IPS DF 6.9 (cell line): ENCODE results near the gene PTPN6.

Source experiments
- DNase-seq: peaks from one replicate; pipeline ENCODE4 v3.0.0-alpha.2; 2013; ENCODE audit warnings: low read depth, low spot score
- H3K27ac ChIP-seq: one replicate; pipeline ENCODE4 v1.5.1; 2013; ENCODE audit warnings: low read length, control low read depth
- H3K27me3 ChIP-seq: 2 replicates; pipeline ENCODE4 v1.6.1; 2013; ENCODE audit warnings: mild to moderate bottlenecking, low read length; ENCODE audit not compliant: control insufficient read depth, insufficient read depth
- H3K36me3 ChIP-seq: 2 replicates; pipeline ENCODE4 v1.6.1; 2013; ENCODE audit warnings: low read length; ENCODE audit not compliant: control insufficient read depth, insufficient read depth
- H3K4me1 ChIP-seq: 2 replicates; pipeline ENCODE4 v1.6.1; 2013; ENCODE audit warnings: low read length; ENCODE audit not compliant: control insufficient read depth, insufficient read depth
- H3K4me3 ChIP-seq: 2 replicates; pipeline ENCODE4 v1.5.1; 2013; ENCODE audit warnings: mild to moderate bottlenecking, low read length
- H3K9me3 ChIP-seq: 2 replicates; pipeline ENCODE4 v1.6.1; 2013; ENCODE audit warnings: low read length, inconsistent platforms; ENCODE audit not compliant: control insufficient read depth, insufficient read depth
- WGBS: extraction: QIAGEN DNeasy Blood & Tissue Kit; methylation state at CpG from one replicate; pipeline ENCODE4 v1.1.7; 2013; ENCODE audit warnings: mixed read lengths, missing lambda C conversion rate; ENCODE audit not compliant: insufficient read length, insufficient coverage; 5-methylcytosine and 5-hydroxymethylcytosine counted together

The PTPN6 gene

DNA sequence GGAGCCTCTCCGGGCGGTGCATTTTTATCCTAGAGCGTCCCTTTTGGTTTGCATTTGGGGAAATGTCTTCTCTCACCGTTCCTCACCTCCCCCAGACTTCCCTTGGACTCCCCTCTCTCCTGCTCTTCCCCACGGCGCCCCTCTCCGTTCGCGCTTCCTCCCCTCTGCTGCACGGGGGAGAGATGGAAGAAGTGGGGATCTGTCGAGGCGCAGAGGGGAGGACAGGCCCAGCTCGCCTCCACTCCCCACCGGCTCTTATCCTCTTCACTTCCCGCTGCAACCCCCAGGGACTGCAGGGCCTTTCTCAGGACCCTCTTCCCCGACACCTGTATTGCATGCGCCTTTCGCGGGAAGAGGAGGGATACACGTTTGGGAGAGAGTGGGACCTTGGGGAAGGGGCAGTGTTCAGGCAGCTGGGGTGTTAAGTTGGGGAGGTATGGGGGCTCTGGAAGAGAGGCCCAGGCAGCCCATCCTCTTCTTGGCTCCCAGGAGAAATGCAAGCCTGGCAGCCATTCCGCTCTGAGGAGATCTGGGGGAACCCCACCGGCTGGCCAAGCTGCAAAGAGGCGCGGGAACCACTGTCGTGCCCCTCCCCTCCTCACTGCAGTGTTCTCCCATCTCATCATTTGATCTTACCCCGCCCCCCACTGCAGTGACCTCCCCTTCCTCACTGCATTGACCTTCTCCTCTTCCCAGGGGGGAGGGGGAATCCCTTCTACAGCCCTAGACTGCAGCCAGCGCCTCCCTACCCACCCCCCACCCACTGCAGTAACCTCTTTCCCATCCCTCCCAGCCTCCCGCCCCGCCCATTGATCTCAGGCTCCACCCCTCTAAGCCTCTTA lies 36.0 kb upstream of the PTPN6 start:
- no peak for DNase-seq
- H3K4me3 ChIP-seq, result peak overlapping the region; percentile 89
- H3K9me3 ChIP-seq, result no peaks in the 10 kb centered on the region
- H3K27me3 ChIP-seq, result no peaks in the 10 kb centered on the region
- H3K36me3 ChIP-seq, result peaks cover 13% of the 10 kb centered on the region
- WGBS, result no CpG with 5 or more reads among the region's 29 CpGs
- H3K27ac ChIP-seq, result no peak overlapping the region
- H3K4me1 ChIP-seq, result peaks cover 5% of the 10 kb centered on the region; the same call in 1 of the 2 replicates

DNA sequence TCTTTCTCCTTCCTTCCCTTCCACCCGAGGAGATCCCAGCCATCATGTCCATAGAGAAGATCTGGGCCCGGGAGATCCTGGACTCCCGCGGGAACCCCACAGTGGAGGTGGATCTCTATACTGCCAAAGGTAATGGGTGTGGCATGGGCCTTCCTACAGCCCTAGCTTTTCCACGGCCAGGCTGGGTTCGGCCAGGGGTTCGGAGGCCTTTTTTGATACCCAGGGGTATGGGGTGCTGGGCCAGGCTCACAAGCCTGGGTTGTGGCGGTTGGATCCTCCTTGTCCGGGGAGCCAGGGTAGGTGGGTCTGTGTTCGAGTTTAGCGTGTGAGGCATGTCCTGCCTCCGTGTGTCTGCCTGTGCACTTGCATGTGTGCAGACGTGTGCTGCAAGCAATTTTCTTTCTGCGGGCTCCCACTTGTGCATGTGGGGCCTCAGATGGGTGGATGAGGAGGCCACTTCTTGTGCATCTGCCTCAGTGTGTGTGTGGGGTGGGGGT lies 35.3 kb upstream of the PTPN6 start:
- Histone ChIP-seq H3K9me3 (no peaks in the 10 kb centered on the region), H3K4me1 (peaks cover 5% of the 10 kb centered on the region; the same call in 1 of the 2 replicates), H3K27me3 (no peaks in the 10 kb centered on the region), H3K36me3 (peaks cover 13% of the 10 kb centered on the region), H3K27ac (no peak overlapping the region), H3K4me3 (no peak overlapping the region)
- no CpG with 5 or more reads among the region's 14 CpGs for WGBS
- no peak for DNase-seq

DNA sequence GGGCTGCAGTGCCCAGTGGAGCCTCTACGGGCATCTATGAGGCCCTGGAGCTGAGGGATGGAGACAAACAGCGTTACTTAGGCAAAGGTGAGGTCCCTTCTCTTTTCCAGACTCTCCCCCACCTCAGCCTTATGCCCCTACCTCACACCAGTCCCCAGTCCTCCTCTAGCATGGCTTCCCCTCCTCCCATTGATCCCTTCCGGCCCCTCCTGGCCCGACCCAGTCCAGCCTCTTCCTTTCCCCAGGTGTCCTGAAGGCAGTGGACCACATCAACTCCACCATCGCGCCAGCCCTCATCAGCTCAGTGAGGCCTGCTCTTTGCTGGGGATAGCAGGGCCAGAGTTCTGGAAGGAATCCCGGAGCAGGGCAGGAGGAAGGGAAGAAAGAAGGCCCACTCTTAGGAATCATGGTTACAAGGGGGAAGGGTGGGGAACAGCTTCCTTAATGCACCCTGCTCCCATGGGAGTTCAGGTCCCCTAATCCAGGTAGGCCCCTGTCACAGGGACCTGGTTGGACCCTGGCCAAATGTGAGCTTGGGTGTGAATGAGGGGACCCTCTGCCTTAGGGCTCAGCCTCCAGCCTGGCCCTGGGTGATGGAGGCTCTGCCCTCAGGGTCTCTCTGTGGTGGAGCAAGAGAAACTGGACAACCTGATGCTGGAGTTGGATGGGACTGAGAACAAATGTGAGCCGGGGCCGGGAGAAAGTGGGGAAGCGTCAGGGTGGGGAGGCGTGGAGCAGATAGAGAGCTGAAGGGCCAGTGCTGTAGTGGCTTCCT lies 34.5 kb upstream of the PTPN6 start:
- no peaks in the 10 kb centered on the region for H3K27me3 ChIP-seq
- H3K4me1 ChIP-seq, result peaks cover 5% of the 10 kb centered on the region; the same call in 1 of the 2 replicates
- H3K9me3 ChIP-seq, result no peaks in the 10 kb centered on the region
- DNase-seq, result no peak
- H3K36me3 ChIP-seq, result peaks cover 16% of the 10 kb centered on the region
- H3K4me3 ChIP-seq, result no peak overlapping the region
- no peak overlapping the region for H3K27ac ChIP-seq
- WGBS, result no CpG with 5 or more reads among the region's 11 CpGs

- WGBS, result 100% methylated on average over 2 of the region's 14 CpGs
- no peak overlapping the region for H3K27ac ChIP-seq
- peaks cover 5% of the 10 kb centered on the region; the same call in 1 of the 2 replicates for H3K4me1 ChIP-seq
- H3K9me3 ChIP-seq, result no peaks in the 10 kb centered on the region
- H3K4me3 ChIP-seq, result no peak overlapping the region
- H3K36me3 ChIP-seq, result peaks cover 20% of the 10 kb centered on the region
- no peak for DNase-seq
- H3K27me3 ChIP-seq, result no peaks in the 10 kb centered on the region
Observed at GRCh38 chr12:6917491-6918231, 33.5 kb upstream of the PTPN6 start.

DNA sequence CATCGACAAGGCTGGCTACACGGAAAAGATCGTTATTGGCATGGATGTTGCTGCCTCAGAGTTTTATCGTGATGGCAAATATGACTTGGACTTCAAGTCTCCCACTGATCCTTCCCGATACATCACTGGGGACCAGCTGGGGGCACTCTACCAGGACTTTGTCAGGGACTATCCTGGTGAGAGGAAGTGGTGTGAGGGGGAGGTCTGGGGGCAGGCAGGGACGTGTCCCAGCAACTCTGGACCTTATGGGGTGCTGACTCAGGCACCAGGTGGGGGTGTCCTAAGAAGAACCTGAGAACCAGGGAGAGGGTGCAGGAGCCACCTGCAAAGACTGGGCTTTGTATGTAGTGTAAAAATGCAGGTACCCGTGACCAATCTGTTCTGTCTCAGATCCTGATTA lies 31.6 kb upstream of the PTPN6 start:
- Histone ChIP-seq H3K9me3 (no peaks in the 10 kb centered on the region), H3K27ac (no peak overlapping the region), H3K4me3 (no peak overlapping the region), H3K4me1 (0 out of 2 replicates have a peak, but pooled peaks cover 1% of the 10 kb centered on the region), H3K36me3 (peaks cover 20% of the 10 kb centered on the region), H3K27me3 (no peaks in the 10 kb centered on the region)
- no CpG with 5 or more reads among the region's 7 CpGs for WGBS
- no peak for DNase-seq

DNA sequence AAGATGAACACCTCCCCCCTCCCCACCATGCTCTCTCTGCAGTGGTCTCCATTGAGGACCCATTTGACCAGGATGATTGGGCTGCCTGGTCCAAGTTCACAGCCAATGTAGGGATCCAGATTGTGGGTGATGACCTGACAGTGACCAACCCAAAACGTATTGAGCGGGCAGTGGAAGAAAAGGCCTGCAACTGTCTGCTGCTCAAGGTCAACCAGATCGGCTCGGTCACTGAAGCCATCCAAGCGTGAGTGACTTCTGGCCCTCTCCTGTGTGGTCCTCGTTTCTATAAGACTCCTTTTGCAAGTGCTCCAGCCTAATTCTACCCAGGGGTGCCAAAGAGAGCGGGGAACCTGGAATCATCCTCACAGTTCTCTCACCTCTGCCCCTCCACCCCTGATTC lies 29.6 kb upstream of the PTPN6 start:
- peaks cover 13% of the 10 kb centered on the region for H3K36me3 ChIP-seq
- no peak overlapping the region for H3K27ac ChIP-seq
- no CpG with 5 or more reads among the region's 7 CpGs for WGBS
- no peaks in the 10 kb centered on the region for H3K27me3 ChIP-seq
- no peak overlapping the region for H3K4me3 ChIP-seq
- H3K4me1 ChIP-seq, result 0 out of 2 replicates have a peak, but pooled peaks cover 1% of the 10 kb centered on the region
- H3K9me3 ChIP-seq, result no peaks in the 10 kb centered on the region
- DNase-seq, result no peak

GRCh38 chr12:6921996-6922946 lies 28.9 kb upstream of the PTPN6 start:
- no peaks in the 10 kb centered on the region for H3K27me3 ChIP-seq
- H3K4me3 ChIP-seq, result no peak overlapping the region
- H3K27ac ChIP-seq, result no peak overlapping the region
- H3K9me3 ChIP-seq, result no peaks in the 10 kb centered on the region
- no peak for DNase-seq
- peaks cover 9% of the 10 kb centered on the region for H3K36me3 ChIP-seq
- no CpG with 5 or more reads among the region's 9 CpGs for WGBS
- 0 out of 2 replicates have a peak, but pooled peaks cover 1% of the 10 kb centered on the region for H3K4me1 ChIP-seq

DNA sequence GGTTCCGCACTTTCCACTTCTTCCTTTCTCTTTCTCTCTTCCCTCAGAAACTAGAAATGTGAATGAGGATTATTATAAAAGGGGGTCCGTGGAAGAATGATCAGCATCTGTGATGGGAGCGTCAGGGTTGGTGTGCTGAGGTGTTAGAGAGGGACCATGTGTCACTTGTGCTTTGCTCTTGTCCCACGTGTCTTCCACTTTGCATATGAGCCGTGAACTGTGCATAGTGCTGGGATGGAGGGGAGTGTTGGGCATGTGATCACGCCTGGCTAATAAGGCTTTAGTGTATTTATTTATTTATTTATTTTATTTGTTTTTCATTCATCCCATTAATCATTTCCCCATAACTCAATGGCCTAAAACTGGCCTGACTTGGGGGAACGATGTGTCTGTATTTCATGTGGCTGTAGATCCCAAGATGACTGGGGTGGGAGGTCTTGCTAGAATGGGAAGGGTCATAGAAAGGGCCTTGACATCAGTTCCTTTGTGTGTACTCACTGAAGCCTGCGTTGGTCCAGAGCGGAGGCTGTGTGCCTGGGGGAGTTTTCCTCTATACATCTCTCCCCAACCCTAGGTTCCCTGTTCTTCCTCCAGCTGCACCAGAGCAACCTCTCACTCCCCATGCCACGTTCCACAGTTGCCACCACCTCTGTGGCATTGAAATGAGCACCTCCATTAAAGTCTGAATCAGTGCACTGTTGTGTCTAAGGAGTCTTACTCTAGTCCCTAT lies 28.0 kb upstream of the PTPN6 start:
- Histone ChIP-seq H3K36me3 (peaks cover 7% of the 10 kb centered on the region; the same call in 1 of the 2 replicates), H3K27ac (no peak overlapping the region), H3K4me1 (0 out of 2 replicates have a peak, but pooled peaks cover 1% of the 10 kb centered on the region), H3K27me3 (no peaks in the 10 kb centered on the region), H3K9me3 (no peaks in the 10 kb centered on the region), H3K4me3 (no peak overlapping the region)
- no peak for DNase-seq
- no CpG with 5 or more reads among the region's 10 CpGs for WGBS

- no peak for DNase-seq
- no CpG with 5 or more reads among the region's 6 CpGs for WGBS
- H3K27me3 ChIP-seq, result no peaks in the 10 kb centered on the region
- no peaks in the 10 kb centered on the region for H3K9me3 ChIP-seq
- no peak overlapping the region for H3K4me3 ChIP-seq
- H3K36me3 ChIP-seq, result peaks cover 7% of the 10 kb centered on the region; the same call in 1 of the 2 replicates
- no peak overlapping the region for H3K27ac ChIP-seq
- H3K4me1 ChIP-seq, result 0 out of 2 replicates have a peak, but pooled peaks cover 1% of the 10 kb centered on the region
Observed at GRCh38 chr12:6923851-6924250, 27.3 kb upstream of the PTPN6 start.
